GM11168 (cell line): ENCODE measurements around the gene IFNA14.
"Not testable (repeated sequence)": the region's sequence is repeated elsewhere in the genome, so short reads cannot be mapped to it uniquely, and the experiment has no call there.

Source experiments
- in situ Hi-C: fragments of 300-500 bp; cut with MboI; formaldehyde crosslinking; loops from one replicate; pipeline ENCODE4 v1.12.0; 2022; ENCODE audit warnings: low sequenced_read_pairs; ENCODE audit not compliant: unreplicated experiment

The IFNA14 gene

DNA sequence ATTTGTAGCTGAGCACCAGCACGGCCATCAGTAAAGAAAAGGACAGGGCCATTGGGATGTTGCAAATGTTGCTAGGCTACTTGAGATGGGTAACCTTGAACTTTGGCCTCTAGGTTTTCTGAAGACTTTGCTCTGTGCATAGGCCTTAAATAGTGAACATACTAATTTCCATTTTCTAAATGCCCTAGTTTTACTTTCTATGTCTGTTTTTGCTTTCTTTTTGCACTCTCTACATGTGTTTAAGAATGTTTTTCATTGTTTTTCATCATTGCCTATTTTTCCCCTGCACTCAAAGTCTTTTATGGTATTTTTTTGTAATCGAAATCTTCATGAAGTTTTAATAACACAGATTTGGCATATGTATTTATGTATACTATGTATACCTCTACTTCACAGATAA is 11.7 kb downstream of the IFNA14 start, which contains the start of gene IFNA17:
Gene IFNA17, minus strand, starts transcription at position 101 of the 400 bp plus-strand sequence. Its CDS starts 49 bp downstream, at position 52.
- in situ Hi-C loops: loop anchor here (25.0 kb wide), 1 partner anchor 559 kb away; no protein-coding TSS in a partner anchor

DNA sequence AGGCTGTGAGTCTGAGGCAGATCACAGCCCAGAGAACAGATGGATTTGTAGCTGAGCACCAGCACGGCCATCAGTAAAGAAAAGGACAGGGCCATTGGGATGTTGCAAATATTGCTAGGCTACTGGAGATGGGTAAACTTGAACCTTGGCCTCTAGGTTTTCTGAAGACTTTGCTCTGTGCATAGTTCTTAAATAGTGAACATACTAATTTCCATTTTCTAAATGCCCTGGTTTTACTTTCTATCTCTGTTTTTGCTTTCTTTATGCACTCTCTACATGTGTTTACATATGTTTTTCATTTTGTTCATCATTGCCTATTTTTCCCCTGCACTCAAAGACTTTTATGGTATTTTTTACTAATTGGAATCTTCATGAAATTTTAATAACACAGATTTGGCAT is 22.6 kb downstream of the IFNA14 start, which contains the start of gene IFNA16:
Gene IFNA16, minus strand, starts transcription at position 101 of the 400 bp plus-strand sequence. Its CDS starts 6 bp downstream, at position 95.
- in situ Hi-C loops: not testable (repeated sequence)

DNA sequence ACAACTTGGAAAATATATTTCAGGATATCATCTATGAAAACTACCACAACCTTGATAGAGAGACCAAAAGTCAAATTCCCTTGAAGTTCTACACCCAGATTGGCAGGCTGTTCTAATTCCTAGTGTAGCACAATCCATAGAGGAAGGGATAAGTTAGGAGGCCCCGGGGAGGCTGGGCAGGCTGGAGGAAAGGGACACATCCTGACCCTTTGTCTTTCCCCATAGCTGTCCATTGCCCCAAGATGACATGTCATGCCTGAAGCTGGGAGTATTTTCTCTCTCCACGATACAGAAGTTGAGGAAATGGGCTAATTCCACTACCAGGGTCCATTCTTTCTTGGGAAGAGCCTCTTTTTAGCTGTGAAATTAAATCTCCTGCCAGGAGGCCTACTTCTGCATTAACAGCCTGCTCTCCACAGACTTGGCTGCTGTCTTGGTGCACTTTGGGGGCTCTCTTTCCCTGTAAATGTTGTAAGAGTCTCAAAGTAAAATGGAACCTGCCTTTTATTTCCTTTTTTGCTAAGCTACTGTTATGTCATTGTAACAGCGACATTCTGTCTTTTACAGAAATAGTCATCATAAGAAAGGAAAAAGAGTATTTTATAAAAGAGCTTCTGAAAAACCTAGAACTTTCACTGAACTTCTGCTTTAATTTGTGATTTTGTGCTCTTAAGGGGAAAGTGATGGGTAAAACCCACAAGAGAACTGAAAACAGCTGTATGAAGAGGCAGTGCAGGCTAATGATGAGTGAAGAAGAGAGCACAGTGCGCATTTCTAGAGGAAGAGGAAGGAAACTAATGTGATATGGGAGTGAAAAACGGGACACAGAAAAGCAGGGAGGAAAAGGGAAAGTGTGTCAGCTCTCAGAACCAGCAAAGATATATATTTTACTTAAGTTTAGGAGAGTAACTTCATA is 26.1 kb downstream of the IFNA14 start:
- in situ Hi-C loops: not testable (repeated sequence)

DNA sequence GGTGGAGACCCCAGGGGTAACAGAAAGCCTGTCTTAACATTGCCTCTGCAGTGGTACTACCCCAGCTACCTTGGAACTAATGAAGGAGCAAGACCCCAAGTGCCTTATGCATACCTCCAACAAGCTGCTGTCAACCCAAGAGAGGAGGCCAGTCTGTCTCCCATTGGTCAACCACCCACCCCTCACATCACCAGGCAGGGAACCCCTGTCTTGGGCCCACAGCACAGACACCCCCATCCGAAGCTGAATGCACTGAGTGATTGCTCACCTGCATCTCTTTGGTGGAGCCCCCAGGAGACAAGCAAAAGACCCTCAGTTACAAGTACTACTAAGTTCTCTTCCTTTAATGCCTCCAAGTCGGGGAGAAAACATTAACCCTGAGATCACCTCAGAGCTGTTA is 27.6 kb downstream of the IFNA14 start:
- in situ Hi-C loops: not testable (repeated sequence)

DNA sequence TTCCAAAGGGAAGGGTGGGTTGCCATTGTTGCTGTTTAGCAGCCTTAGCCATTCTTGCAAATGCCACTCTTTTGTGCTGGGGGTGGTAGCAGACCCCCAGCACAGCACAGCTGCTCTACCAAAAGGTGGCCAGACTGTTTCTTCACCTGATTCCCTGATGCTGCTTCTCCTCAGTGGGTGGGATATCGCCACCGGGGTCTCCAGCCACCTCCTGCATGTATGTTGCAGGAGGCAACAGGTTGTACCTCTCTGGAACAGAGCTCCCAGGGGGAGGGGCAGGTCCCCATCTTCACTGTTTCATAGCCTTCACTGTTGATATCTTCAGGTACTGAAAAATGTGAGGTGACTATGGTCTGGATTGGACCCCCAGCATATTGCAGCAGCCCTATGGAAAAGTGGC is 29.0 kb downstream of the IFNA14 start:
- in situ Hi-C loops: not testable (repeated sequence)

DNA sequence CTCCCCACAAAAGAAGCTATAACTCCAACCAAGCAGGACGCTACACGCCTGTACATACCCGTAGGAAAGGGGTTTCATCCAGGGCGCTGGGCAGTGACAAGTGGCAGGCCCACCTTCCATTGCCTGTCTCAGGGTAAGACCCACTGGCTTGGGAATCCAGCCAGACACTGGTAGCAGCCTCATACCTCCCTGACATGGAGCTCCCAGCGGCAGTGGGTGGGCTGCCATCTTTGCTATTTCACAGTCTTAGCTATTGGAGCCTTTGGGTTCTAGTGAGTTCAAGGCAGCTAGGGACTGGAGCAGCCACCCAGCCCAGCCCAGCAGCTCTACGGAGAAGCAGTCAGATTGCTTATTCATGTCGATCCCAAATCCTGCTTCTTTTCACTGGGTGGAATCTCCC is 29.5 kb downstream of the IFNA14 start:
- in situ Hi-C loops: no loop called here

DNA sequence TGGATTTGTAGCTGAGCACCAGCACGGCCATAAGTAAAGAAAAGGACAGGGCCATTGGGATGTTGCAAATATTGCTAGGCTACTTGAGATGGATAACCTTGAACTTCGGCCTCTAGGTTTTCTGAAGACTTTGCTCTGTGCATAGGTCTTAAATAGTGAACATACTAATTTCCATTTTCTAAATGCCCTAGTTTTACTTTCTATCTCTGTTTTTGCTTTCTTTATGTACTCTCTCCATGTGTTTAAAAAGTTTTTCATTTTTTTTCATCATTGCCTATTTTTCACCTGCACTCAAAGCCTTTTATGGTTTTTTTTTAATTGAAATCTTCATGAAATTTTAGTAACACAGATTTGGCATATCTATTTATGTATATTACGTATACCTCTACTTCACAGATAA is 32.8 kb downstream of the IFNA14 start, which contains the start of gene IFNA10:
Gene IFNA10, minus strand, starts transcription at position 101 of the 400 bp plus-strand sequence. Its CDS starts 46 bp downstream, at position 55.
- in situ Hi-C loops: not testable (repeated sequence)

DNA sequence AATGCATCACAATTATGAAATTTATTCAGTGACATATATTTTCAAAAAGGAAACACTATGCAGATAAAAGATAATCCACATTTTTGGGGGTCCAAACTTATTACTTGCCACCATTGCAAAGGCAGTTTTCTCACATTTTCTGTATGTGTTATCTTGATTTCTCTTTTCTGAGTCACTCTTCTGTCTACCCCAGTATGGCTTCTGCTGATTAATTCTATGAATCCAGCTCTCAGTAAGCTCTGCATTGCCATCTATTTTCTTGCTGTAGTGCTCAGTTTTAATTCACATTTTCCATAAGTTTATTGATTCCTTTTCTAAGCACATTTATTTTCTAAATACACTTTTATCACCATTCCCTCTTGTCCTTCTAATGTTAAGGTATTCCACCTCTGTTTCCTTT is 34.6 kb downstream of the IFNA14 start:
- in situ Hi-C loops: no loop called here

DNA sequence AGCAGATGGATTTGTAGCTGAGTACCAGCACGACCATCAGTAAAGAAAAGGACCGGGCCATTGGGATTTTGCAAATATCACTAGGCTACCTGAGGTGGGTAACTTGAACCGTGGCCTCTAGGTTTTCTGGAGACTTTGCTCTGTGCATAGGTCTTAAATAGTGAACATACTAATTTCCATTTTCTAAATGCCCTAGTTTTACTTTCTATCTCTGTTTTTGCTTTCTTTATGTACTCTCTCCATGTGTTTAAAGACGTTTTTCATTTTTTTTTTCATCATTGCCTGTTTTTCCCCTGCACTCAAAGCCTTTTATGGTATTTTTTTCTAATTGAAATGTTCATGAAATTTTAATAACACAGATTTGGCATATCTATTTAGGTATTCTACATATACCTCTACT is 37.7 kb downstream of the IFNA14 start, which contains the start of gene IFNA7:
Gene IFNA7, minus strand, starts transcription at position 101 of the 400 bp plus-strand sequence. Its CDS starts 40 bp downstream, at position 61.
- in situ Hi-C loops: not testable (repeated sequence)

DNA sequence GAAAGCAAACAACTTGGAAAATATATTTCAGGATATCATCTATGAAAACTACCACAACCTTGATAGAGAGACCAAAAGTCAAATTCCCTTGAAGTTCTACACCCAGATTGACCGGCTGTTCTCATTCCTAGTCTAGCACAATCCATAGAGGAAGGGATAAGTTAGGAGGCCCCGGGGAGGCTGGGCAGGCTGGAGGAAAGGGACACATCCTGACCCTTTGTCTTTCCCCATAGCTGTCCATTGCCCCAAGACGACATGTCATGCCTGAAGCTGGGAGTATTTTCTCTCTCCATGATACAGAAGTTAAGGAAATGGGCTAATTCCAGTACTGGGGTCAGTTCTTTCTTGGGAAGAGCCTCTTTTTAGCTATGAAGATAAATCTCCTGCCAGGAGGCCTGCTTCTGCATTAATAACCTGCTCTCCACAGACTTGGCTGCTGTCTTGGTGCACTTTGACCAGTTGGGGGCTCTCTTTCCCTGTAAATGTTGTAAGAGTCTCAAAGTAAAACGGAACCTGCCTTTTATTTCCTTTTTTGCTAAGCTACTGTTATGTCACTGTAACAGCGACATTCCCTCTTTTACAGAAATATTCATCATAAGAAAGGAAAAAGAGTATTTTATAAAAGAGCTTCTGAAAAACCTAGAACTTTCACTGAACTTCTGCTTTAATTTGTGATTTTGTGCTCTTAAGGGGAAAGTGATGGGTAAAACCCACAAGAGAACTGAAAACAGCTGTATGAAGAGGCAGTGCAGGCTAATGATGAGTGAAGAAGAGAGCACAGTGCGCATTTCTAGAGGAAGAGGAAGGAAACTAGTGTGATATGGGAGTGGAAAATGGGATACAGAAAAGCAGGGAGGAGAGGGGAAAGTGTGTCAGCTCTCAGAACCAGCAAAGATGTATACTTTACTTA is 44.7 kb downstream of the IFNA14 start:
- in situ Hi-C loops: not testable (repeated sequence)
